Endothelial cell of umbilical vein (primary cell): ENCODE results near the gene FAAH. TPM values are rescaled to one million over a fixed set of nuclear protein-coding genes. Genes with fewer than 3 reads are reported as not detected.

Experiments used
- BruUV-seq: library from RNA; stranded (reverse); fragments of 400-500 nt; replicated peaks from 2 replicates; lab custom pipeline; 2021; lab: Mats Ljungman, UMichigan
- CTCF ChIA-PET: fragments of 300-600, 350-600 bp; sonication (Branson Sonifier 250); formaldehyde crosslinking; loops from one replicate; lab custom pipeline; 2021; ENCODE audit warnings: antibody characterized with exemption, inconsistent platforms; lab: Charles Lee
- POLR2A ChIA-PET: fragments of 300-600, 350-600 bp; sonication (Branson Sonifier 250); formaldehyde crosslinking; loops from one replicate; lab custom pipeline; 2021; ENCODE audit warnings: antibody characterized with exemption, inconsistent platforms; lab: Charles Lee
- DNase-seq: peaks from one replicate; pipeline ENCODE4 v3.0.0-alpha.2; 2011; ENCODE audit warnings: low read depth, low spot score
- FAIRE-seq: peaks from 2 replicates; lab custom pipeline; 2011; peaks lifted over from hg19 to GRCh38; lab: Jason Lieb, UNC
- H2AFZ ChIP-seq: 2 replicates; pipeline ENCODE4 v1.6.0; 2012; ENCODE audit warnings: low read depth, low read length, control low read depth, inconsistent platforms
- H3K27ac ChIP-seq: 2 replicates; pipeline ENCODE4 v1.5.1; 2011; ENCODE audit warnings: low read depth, mild to moderate bottlenecking, control low read depth, low read length, moderate library complexity; ENCODE audit not compliant: insufficient read depth
- H3K27me3 ChIP-seq, 2 experiments: 2 replicates each; pipeline versions ENCODE4 v1.6.0 to v1.6.1; 2011; ENCODE audit warnings: low read length in 2 of 2, mixed read lengths in 1 of 2; ENCODE audit not compliant: control insufficient read depth in 2 of 2, insufficient read depth in 2 of 2
- H3K36me3 ChIP-seq, 2 experiments: 2 replicates in 1 of 2; 3 replicates in 1 of 2; pipeline ENCODE4 v1.5.1; 2011; ENCODE audit warnings: low read length in 2 of 2, mild to moderate bottlenecking in 1 of 2, moderate library complexity in 1 of 2; ENCODE audit not compliant: control insufficient read depth in 2 of 2, insufficient read depth in 2 of 2; ENCODE audit errors: extremely low read depth in 1 of 2
- H3K4me1 ChIP-seq: 3 replicates; pipeline ENCODE4 v1.5.1; 2011; ENCODE audit warnings: mild to moderate bottlenecking, low read length; ENCODE audit not compliant: control insufficient read depth, insufficient read depth; ENCODE audit errors: extremely low read depth
- H3K4me2 ChIP-seq: 2 replicates; pipeline ENCODE4 v1.6.1; 2011; ENCODE audit warnings: low read length, control low read depth, mixed read lengths; ENCODE audit not compliant: insufficient read depth
- H3K4me3 ChIP-seq, 3 experiments: fragments of 200-600 bp in 1 of 3; sonication (generic), shearing (Covaris generic) in 1 of 3; replicated peaks in 1 of 3; 2 replicates each; pipeline ENCODE4 v1.5.1; 2011 to 2016; ENCODE audit warnings: control low read depth in 3 of 3, low read length in 3 of 3, mild to moderate bottlenecking in 2 of 3, inconsistent platforms in 1 of 3, low read depth in 1 of 3, moderate library complexity in 1 of 3; ENCODE audit not compliant: insufficient read depth in 1 of 3
- H3K79me2 ChIP-seq: 2 replicates; pipeline ENCODE4 v1.6.0; 2012; ENCODE audit warnings: low read length, inconsistent platforms; ENCODE audit not compliant: control insufficient read depth, insufficient read depth
- H3K9ac ChIP-seq: replicated peaks from 2 replicates; pipeline ENCODE3; 2011; ENCODE audit warnings: low read length, control low read depth; ENCODE audit not compliant: insufficient read depth; ENCODE audit errors: extremely low read depth
- H3K9me1 ChIP-seq: replicated peaks from 3 replicates; pipeline ENCODE4 v1.6.0; 2011; ENCODE audit warnings: mild to moderate bottlenecking, low read length; ENCODE audit not compliant: control insufficient read depth, insufficient read depth; ENCODE audit errors: extremely low read depth
- H3K9me3 ChIP-seq: replicated peaks from 2 replicates; pipeline ENCODE4 v1.5.1; 2012; ENCODE audit warnings: low read length, inconsistent platforms; ENCODE audit not compliant: control insufficient read depth, insufficient read depth
- H4K20me1 ChIP-seq: replicated peaks from 2 replicates; pipeline ENCODE3; 2011; ENCODE audit warnings: mild to moderate bottlenecking, low read length; ENCODE audit not compliant: control insufficient read depth, insufficient read depth; ENCODE audit errors: extremely low read depth
- EZH2 ChIP-seq: IDR thresholded peaks from 2 replicates; pipeline ENCODE4 v1.6.1; 2012; ENCODE audit warnings: borderline replicate concordance, low read depth, mild to moderate bottlenecking, moderate library complexity, low read length, inconsistent platforms; ENCODE audit not compliant: severe bottlenecking
- FOS ChIP-seq: IDR thresholded peaks from 2 replicates; pipeline ENCODE4 v1.6.1; 2011; ENCODE audit warnings: mild to moderate bottlenecking, low read length, moderate library complexity, borderline replicate concordance; ENCODE audit not compliant: insufficient read depth
- GATA2 ChIP-seq: IDR thresholded peaks from 2 replicates; pipeline ENCODE4 v1.7.0; 2011; ENCODE audit warnings: low read depth, mild to moderate bottlenecking, moderate library complexity, mixed read lengths, low read length; ENCODE audit not compliant: insufficient read length, insufficient read depth
- JUN ChIP-seq: IDR thresholded peaks from 2 replicates; pipeline ENCODE4 v1.6.1; 2011; ENCODE audit warnings: borderline replicate concordance, low read depth; ENCODE audit not compliant: insufficient read length, insufficient read depth
- MYC ChIP-seq: IDR thresholded peaks from one replicate; pipeline ENCODE4 v1.6.1; 2011; ENCODE audit warnings: mild to moderate bottlenecking, low read depth, low read length
- POLR2A ChIP-seq: IDR thresholded peaks from 2 replicates; pipeline ENCODE4 v1.6.1; 2012; ENCODE audit warnings: low read depth, mild to moderate bottlenecking, control low read depth, low read length
- POLR2AphosphoS5 ChIP-seq: IDR thresholded peaks from 2 replicates; pipeline ENCODE4 v1.6.1; 2012; ENCODE audit warnings: low read depth, mild to moderate bottlenecking, control low read depth, low read length, moderate library complexity; ENCODE audit not compliant: insufficient read depth
- dilution Hi-C: fragments of 300-500 bp; cut with MboI; formaldehyde crosslinking; loops from one replicate; pipeline ENCODE4 v1.15.0; 2019; ENCODE audit warnings: low sequenced_read_pairs; ENCODE audit not compliant: extremely low pct_ligation_motif_present
- intact Hi-C: fragments of 100-400 bp; cut with micrococcal nuclease; formaldehyde crosslinking; loops from one replicate; pipeline ENCODE4 v1.10.0; 2022
- polyA plus RNA-seq, 4 experiments: library from polyadenylated mRNA; depleted of rRNA in 3 of 4; stranded (reverse) in 3 of 4; unstranded in 1 of 4; fragments of >200 nt; gene quantifications; 2 replicates each; pipeline versions ENCODE4 v1.2.1 to v1.2.3, GENCODE V29; 2011 to 2012; ENCODE audit warnings: missing spikeins in 1 of 4
- total RNA-seq: library from RNA; stranded (reverse); gene quantifications from 2 replicates; pipeline ENCODE4 v1.2.3, GENCODE V29; 2021
- TF ChIP-seq, protein P1 (sequence below), 2 donors: IDR thresholded peaks; 1 replicate in 1 of 2; 2 replicates in 1 of 2; pipeline ENCODE4 v1.5.1; 2011; ENCODE audit warnings: low read length in 2 of 2, mild to moderate bottlenecking in 2 of 2, moderate library complexity in 2 of 2, control low read depth in 1 of 2, inconsistent platforms in 1 of 2, low read depth in 1 of 2; ENCODE audit not compliant: insufficient read depth in 1 of 2; ENCODE audit errors: extremely low read depth in 1 of 2

FAAH gene
- total and polyA plus RNA-seq, 2 donors (not counting 3 experiments of a cell fraction or from before 2014, with no cell fraction given) = 0.47 to 1.5 TPM

DNA sequence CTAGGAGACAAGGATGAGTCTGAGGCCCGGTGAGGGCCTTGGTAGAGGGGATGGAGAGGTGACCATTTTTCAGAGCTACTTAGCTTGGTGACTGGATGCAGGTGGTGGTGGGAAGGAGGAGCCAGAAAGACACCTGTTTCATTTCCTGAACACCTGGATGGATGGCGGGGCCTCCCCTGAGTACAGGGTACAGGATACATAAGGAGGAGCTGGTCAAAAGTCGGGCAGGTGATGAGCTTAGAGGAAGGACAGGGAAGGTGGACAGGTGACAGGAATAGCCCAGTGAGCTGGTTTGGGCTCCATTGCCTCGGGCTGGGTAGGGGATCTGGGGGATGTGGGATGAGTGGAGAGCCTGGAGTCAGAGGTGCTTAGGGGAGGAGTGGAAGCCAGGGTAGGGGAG, 6.3 kb downstream of the FAAH start:
- Histone ChIP-seq H3K79me2 (no peaks in the 10 kb centered on the region), H3K9me1 (no peaks in the 10 kb centered on the region), H2AFZ (no peak overlapping the region), H3K27me3 (peaks cover 4 to 15% of the 10 kb centered on the region in 2 experiments), H3K4me1 (no peaks in the 10 kb centered on the region), H3K9ac (no peak overlapping the region), H3K4me3 (no peak overlapping the region), H3K27ac (no peak overlapping the region), H3K36me3 (no peaks in the 10 kb centered on the region), H4K20me1 (no peaks in the 10 kb centered on the region), H3K4me2 (no peak overlapping the region), H3K9me3 (no peaks in the 10 kb centered on the region)
- ChIA-PET POLR2A (no interaction called here), CTCF (interaction anchor here (1.3 kb wide), 1 partner anchor 41 kb away, joined by 3 read pairs; no protein-coding TSS in a partner anchor)
- TF ChIP-seq JUN = no peak
- TF ChIP-seq EZH2 = no peak
- dilution Hi-C loops (no loop called here), intact Hi-C loops (no loop called here)
- FAIRE-seq = no peak
- BruUV-seq = no TSS peak
- DNase-seq = no peak

DNA sequence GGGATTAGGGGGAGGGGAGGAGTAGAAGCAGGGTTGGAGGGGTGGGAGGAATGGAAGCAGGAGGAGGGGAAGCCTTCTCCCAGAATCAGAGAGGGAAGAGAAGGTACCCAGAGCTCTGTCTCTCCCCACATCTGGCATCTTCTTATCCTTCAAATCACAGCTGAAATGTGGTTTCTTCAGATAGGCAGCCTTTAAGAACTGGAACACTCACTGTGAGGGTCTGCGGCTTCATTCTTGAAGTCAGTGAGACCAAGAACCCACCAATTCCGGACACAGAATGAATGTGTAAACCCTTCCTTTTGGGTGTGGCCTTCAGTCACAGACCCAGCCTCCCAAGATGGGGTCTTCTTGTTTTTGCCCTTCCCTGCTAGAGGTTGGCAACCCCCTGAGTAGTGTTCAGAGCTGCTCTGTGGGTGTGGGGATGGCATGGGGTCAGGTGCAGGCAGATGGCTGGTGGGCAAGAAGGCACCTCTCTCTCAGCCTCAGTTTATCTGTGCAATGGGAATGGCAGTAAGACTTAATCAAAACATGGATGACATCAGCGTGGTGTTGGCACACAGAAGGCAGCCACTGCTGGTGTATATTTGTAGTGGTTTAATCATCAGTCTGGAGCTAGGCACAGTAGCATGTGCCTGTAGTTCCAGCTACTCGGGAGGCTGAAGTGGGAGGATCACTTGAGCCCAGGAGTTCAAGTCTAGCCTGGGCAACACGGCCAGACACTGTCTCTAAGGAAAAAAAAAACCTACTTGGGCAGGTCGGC, 7.2 kb downstream of the FAAH start:
- DNase-seq (no peak), FAIRE-seq (no peak)
- no peaks in the 10 kb centered on the region for H3K9me1 ChIP-seq
- H3K27me3 ChIP-seq = peaks cover 0 to 8% of the 10 kb centered on the region in 2 experiments
- H3K4me1 ChIP-seq = no peaks in the 10 kb centered on the region
- no TSS peak for BruUV-seq
- no peak overlapping the region for H3K4me3 ChIP-seq
- intact Hi-C loops = no loop called here
- H3K4me2 ChIP-seq = no peak overlapping the region
- no peaks in the 10 kb centered on the region for H3K9me3 ChIP-seq
- H4K20me1 ChIP-seq = no peaks in the 10 kb centered on the region
- ChIA-PET POLR2A (no interaction called here), CTCF (interaction anchor here (1.2 to 1.3 kb wide), 2 partner anchors 41 to 46 kb away, joined by 3 to 4 read pairs; no protein-coding TSS in a partner anchor)
- TF ChIP-seq POLR2AphosphoS5 = no peak
- TF ChIP-seq FOS = no peak
- no peak for TF ChIP-seq MYC
- TF ChIP-seq GATA2 = no peak
- TF ChIP-seq JUN = no peak
- TF ChIP-seq POLR2A = no peak
- TF ChIP-seq, protein P1, sequence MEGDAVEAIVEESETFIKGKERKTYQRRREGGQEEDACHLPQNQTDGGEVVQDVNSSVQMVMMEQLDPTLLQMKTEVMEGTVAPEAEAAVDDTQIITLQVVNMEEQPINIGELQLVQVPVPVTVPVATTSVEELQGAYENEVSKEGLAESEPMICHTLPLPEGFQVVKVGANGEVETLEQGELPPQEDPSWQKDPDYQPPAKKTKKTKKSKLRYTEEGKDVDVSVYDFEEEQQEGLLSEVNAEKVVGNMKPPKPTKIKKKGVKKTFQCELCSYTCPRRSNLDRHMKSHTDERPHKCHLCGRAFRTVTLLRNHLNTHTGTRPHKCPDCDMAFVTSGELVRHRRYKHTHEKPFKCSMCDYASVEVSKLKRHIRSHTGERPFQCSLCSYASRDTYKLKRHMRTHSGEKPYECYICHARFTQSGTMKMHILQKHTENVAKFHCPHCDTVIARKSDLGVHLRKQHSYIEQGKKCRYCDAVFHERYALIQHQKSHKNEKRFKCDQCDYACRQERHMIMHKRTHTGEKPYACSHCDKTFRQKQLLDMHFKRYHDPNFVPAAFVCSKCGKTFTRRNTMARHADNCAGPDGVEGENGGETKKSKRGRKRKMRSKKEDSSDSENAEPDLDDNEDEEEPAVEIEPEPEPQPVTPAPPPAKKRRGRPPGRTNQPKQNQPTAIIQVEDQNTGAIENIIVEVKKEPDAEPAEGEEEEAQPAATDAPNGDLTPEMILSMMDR (IDR thresholded peaks at IDR 0.05; ENCODE audit: extremely low read depth in 1 of 2, insufficient read depth in 1 of 2, low read depth in 1 of 2, low read length in 2 of 2) = no peak
- dilution Hi-C loops = no loop called here
- H3K9ac ChIP-seq = no peak overlapping the region
- no peak overlapping the region for H3K27ac ChIP-seq
- no peak overlapping the region for H2AFZ ChIP-seq
- H3K36me3 ChIP-seq = no peaks in the 10 kb centered on the region
- H3K79me2 ChIP-seq = no peaks in the 10 kb centered on the region
